Measurements from ENCODE around the gene SLC26A3.
A peak's percentile ranks its signal among the peaks of the same experiment; 100 is the strongest.

The SLC26A3 gene

DNA sequence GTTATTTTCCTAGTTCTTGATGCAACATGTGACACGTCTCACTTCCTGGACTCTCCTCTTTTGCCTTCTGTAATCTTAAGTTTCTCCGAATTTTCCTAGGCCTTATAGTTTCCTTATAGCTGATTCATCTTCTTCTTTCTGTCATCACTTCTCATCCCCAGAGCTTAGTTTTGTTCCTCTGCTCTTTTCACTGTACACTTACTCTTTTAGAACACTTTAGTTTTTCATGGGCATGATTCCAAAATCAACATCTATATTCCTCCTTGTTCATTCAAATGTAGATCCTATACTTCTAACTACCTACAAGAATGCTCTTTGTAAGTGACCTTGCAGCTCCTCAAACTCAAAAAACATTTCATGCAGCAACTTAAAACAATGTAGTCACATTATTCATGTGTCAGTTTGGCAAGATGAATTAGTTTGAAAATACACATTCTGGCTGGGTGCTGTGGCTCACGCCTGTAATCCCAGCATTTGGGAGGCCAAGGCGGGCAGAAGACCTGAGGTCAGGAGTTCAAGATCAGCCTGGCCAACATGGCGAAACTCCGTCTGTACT is 13.1 kb upstream of the SLC26A3 start (continued):
- no peak for TF ChIP-seq SP7 (tag by site-specific recombination; IDR thresholded peaks at IDR 0.05)
- TF ChIP-seq, protein P1, sequence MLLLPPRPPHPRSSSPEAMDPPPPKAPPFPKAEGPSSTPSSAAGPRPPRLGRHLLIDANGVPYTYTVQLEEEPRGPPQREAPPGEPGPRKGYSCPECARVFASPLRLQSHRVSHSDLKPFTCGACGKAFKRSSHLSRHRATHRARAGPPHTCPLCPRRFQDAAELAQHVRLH (tag by site-specific recombination; IDR thresholded peaks at IDR 0.05) = no peak
- TF ChIP-seq, protein P2, sequence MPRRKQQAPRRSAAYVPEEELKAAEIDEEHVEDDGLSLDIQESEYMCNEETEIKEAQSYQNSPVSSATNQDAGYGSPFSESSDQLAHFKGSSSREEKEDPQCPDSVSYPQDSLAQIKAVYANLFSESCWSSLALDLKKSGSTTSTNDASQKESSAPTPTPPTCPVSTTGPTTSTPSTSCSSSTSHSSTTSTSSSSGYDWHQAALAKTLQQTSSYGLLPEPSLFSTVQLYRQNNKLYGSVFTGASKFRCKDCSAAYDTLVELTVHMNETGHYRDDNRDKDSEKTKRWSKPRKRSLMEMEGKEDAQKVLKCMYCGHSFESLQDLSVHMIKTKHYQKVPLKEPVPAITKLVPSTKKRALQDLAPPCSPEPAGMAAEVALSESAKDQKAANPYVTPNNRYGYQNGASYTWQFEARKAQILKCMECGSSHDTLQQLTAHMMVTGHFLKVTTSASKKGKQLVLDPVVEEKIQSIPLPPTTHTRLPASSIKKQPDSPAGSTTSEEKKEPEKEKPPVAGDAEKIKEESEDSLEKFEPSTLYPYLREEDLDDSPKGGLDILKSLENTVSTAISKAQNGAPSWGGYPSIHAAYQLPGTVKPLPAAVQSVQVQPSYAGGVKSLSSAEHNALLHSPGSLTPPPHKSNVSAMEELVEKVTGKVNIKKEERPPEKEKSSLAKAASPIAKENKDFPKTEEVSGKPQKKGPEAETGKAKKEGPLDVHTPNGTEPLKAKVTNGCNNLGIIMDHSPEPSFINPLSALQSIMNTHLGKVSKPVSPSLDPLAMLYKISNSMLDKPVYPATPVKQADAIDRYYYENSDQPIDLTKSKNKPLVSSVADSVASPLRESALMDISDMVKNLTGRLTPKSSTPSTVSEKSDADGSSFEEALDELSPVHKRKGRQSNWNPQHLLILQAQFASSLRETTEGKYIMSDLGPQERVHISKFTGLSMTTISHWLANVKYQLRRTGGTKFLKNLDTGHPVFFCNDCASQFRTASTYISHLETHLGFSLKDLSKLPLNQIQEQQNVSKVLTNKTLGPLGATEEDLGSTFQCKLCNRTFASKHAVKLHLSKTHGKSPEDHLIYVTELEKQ (tag by site-specific recombination; IDR thresholded peaks at IDR 0.05; ENCODE audit: borderline replicate concordance) = no peak
- TF ChIP-seq ZNF747 (tag by site-specific recombination; IDR thresholded peaks at IDR 0.05) = no peak
- no peak for TF ChIP-seq ZBTB21 (tag by site-specific recombination; IDR thresholded peaks at IDR 0.05)
- TF ChIP-seq ZNF23 (tag by site-specific recombination; IDR thresholded peaks at IDR 0.05; ENCODE audit: borderline replicate concordance) = no peak
- TF ChIP-seq ZNF404 (tag by site-specific recombination; IDR thresholded peaks at IDR 0.05) = no peak
- 0 out of 2 replicates have a peak, but pooled peaks have one; percentile 10 for TF ChIP-seq ZBTB44 (tag by site-specific recombination; IDR thresholded peaks at IDR 0.05)
- TF ChIP-seq ZNF664 (tag by site-specific recombination; IDR thresholded peaks at IDR 0.05) = no peak
- no peak for TF ChIP-seq ZNF175 (tag by site-specific recombination; IDR thresholded peaks at IDR 0.05)
- TF ChIP-seq SCRT2 (tag by site-specific recombination; IDR thresholded peaks at IDR 0.05) = 0 out of 2 replicates have a peak, but pooled peaks have one; percentile 2
- TF ChIP-seq KLF7 (tag by site-specific recombination; IDR thresholded peaks at IDR 0.05; ENCODE audit: borderline replicate concordance) = no peak
- no peak for TF ChIP-seq ZNF76 (tag by site-specific recombination; IDR thresholded peaks at IDR 0.05; ENCODE audit: borderline replicate concordance, low read depth)
- no peak for TF ChIP-seq RBAK (tag by site-specific recombination; IDR thresholded peaks at IDR 0.05)

DNA sequence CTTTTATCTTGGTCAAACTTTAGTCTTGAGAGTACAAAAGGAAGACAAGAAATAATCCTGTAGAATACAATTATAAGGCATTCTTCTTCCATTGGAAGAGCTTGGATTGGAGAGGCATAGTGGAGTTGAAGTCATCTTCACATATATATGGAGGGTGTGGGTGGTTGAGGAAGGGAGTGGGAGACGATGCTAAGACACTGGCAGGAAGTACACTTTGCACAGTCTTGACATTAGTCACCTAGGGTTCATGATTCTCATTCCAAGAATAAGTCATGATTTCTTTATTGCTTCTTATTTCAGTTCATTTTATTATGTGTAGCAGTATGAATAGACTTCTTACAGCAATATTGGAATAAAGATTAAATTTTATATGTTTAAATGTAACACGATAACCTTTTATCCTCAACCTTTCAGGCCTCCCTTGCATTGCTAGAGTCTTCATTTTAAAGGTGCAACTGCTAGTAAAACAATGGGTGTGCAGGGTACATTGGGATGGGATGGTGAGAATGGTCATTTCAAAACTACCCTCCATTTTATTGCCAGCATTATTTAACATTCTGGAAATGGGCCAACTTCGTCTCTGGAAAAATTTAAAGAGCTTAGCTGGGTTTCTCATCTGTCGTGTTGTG is 12.3 kb upstream of the SLC26A3 start:
- TF ChIP-seq ZFHX2 (tag by site-specific recombination; conservative IDR thresholded peaks at IDR 0.05) = peak; percentile 56
- TF ChIP-seq EGR2 (tag by site-specific recombination; IDR thresholded peaks at IDR 0.05; ENCODE audit: low read depth) = peak; percentile 50; the same call in 1 of the 2 replicates
- TF ChIP-seq PRDM10 (tag by site-specific recombination; IDR thresholded peaks at IDR 0.05) = no peak
- H3K9me3 ChIP-seq (ENCODE audit: control insufficient read depth, insufficient read depth, low read depth, low read length) = no peaks in the 10 kb centered on the region
- H3K36me3 ChIP-seq (ENCODE audit: control insufficient read depth in 2 of 2, insufficient read depth in 1 of 2, low read length in 2 of 2) = no peaks in the 10 kb centered on the region
- no peak overlapping the region for H3K27ac ChIP-seq (ENCODE audit: extremely low read depth, low read depth, low read length)
- ChIA-PET CTCF (interaction anchor here (0.6 to 0.9 kb wide), 2 partner anchors 16 to 1661 kb away, joined by 5 read pairs; no protein-coding TSS in a partner anchor), POLR2A (no interaction called here)
- H3K4me1 ChIP-seq (ENCODE audit: control insufficient read depth, insufficient read depth, low read length) = peaks cover 2% of the 10 kb centered on the region; the same call in 1 of the 2 replicates
- no peak overlapping the region for H3K4me3 ChIP-seq (ENCODE audit: low read depth, low read length)

Measured in HEK293 (cell line).